GM21825 (cell line): ENCODE measurements around the gene ITPK1.

Source experiments
- ATAC-seq: cut with Tn5 transposase; IDR thresholded peaks from one replicate; pipeline ENCODE4 v1.9.1; 2021; ENCODE audit warnings: mild to moderate bottlenecking, moderate library complexity; ENCODE audit not compliant: unreplicated experiment

ITPK1 gene

GRCh38 chr14:93085911-93086310 lies 29.8 kb downstream of the ITPK1 start:
- ATAC-seq: no peak

- ATAC-seq: no peak
Observed at GRCh38 chr14:93084866-93085857, 30.6 kb downstream of the ITPK1 start.

GRCh38 chr14:93084402-93084801 lies 31.3 kb downstream of the ITPK1 start:
- no peak for ATAC-seq

- no peak for ATAC-seq
Observed at GRCh38 chr14:93083917-93084316, 31.8 kb downstream of the ITPK1 start.

GRCh38 chr14:93082576-93083001 lies 33.1 kb downstream of the ITPK1 start:
- no peak for ATAC-seq

- no peak for ATAC-seq
Observed at GRCh38 chr14:93081876-93082570, 33.7 kb downstream of the ITPK1 start.

- ATAC-seq: no peak
Observed at GRCh38 chr14:93079865-93080403, 35.8 kb downstream of the ITPK1 start.

- no peak for ATAC-seq
Observed at GRCh38 chr14:93079321-93079720, 36.4 kb downstream of the ITPK1 start.

- no peak for ATAC-seq
Observed at GRCh38 chr14:93078870-93079269, 36.9 kb downstream of the ITPK1 start.

- no peak for ATAC-seq
Observed at GRCh38 chr14:93076755-93077154, 39.0 kb downstream of the ITPK1 start.

GRCh38 chr14:93075891-93076290 lies 39.8 kb downstream of the ITPK1 start:
- no peak for ATAC-seq

GRCh38 chr14:93073910-93074769 lies 41.6 kb downstream of the ITPK1 start:
- ATAC-seq: no peak

GRCh38 chr14:93073358-93073707 lies 42.4 kb downstream of the ITPK1 start:
- no peak for ATAC-seq

GRCh38 chr14:93072659-93073357 lies 42.9 kb downstream of the ITPK1 start:
- ATAC-seq: no peak

GRCh38 chr14:93068711-93069110 lies 47.0 kb downstream of the ITPK1 start:
- no peak for ATAC-seq

GRCh38 chr14:93067088-93067487 lies 48.6 kb downstream of the ITPK1 start:
- ATAC-seq: no peak

GRCh38 chr14:93065272-93065730 lies 50.4 kb downstream of the ITPK1 start:
- no peak for ATAC-seq

- ATAC-seq: no peak
Observed at GRCh38 chr14:93064411-93065271, 51.1 kb downstream of the ITPK1 start.

GRCh38 chr14:93063393-93063792 lies 52.3 kb downstream of the ITPK1 start:
- ATAC-seq: no peak
